Sigmoid colon (tissue), 7 donors: ENCODE results near the gene TCP1. TPM values are rescaled to one million over a fixed set of nuclear protein-coding genes. Genes with fewer than 3 reads are reported as not detected.
A peak's percentile ranks its signal among the peaks of the same experiment; 100 is the strongest.

Source experiments
- DNase-seq: peaks from one replicate; pipeline ENCODE4 v3.0.0-alpha.2; 2019
- H3K27ac ChIP-seq, 4 donors: fragments of 200-600 bp; sonication (generic); one replicate each; pipeline ENCODE4 v1.5.1; 2016 to 2019; ENCODE audit warnings: mild to moderate bottlenecking in 1 of 4
- H3K27me3 ChIP-seq, 3 donors: fragments of 200-600 bp; sonication (generic); one replicate each; pipeline ENCODE4 v1.5.1; 2019; ENCODE audit warnings: mild to moderate bottlenecking in 1 of 3
- H3K36me3 ChIP-seq, 4 donors: fragments of 200-600 bp; sonication (generic); one replicate each; pipeline ENCODE4 v1.5.1; 2016 to 2019
- H3K4me1 ChIP-seq, 4 donors: fragments of 200-600 bp; sonication (generic); one replicate each; pipeline ENCODE4 v1.5.1; 2017 to 2019
- H3K4me3 ChIP-seq, 4 donors: fragments of 200-600 bp; sonication (generic); one replicate each; pipeline ENCODE4 v1.5.1; 2017 to 2019; ENCODE audit warnings: mild to moderate bottlenecking in 2 of 4, moderate library complexity in 1 of 4
- H3K9me3 ChIP-seq, 4 donors: fragments of 200-600 bp in 3 of 4; sonication (generic) in 3 of 4; one replicate each; pipeline versions ENCODE4 v1.5.1 to v1.6.1; 2013 to 2019
- EP300 ChIP-seq, 4 donors: sonication (generic); formaldehyde crosslinking; IDR thresholded peaks; one replicate each; pipeline ENCODE4 v1.6.1; 2017; ENCODE audit warnings: antibody characterized with exemption in 4 of 4
- POLR2A ChIP-seq, 2 donors: fragments of 450-650 bp; IDR thresholded peaks; one replicate each; pipeline ENCODE4 v1.6.1; 2016; ENCODE audit warnings: antibody characterized with exemption in 2 of 2, mild to moderate bottlenecking in 2 of 2, moderate library complexity in 2 of 2
- POLR2AphosphoS5 ChIP-seq, 4 donors: sonication (generic); formaldehyde crosslinking; IDR thresholded peaks; one replicate each; pipeline ENCODE4 v1.6.1; 2017; ENCODE audit warnings: antibody characterized with exemption in 4 of 4
- WGBS, 2 donors: extraction: QIAGEN DNeasy Blood & Tissue Kit; methylation state at CpG; one replicate each; pipeline ENCODE4 v1.1.7; 2013; 5-methylcytosine and 5-hydroxymethylcytosine counted together
- intact Hi-C: fragments of 100-400 bp; cut with DNase I; formaldehyde crosslinking; loops from one replicate; pipeline ENCODE4 v1.15.1; 2023
- polyA plus RNA-seq, 3 donors: library from polyadenylated mRNA; stranded (reverse); fragments of 200-250 nt; gene quantifications; one replicate each; pipeline ENCODE4 v1.2.3, GENCODE V29; 2013
- total RNA-seq, 4 donors: library from RNA; depleted of rRNA; stranded (reverse); fragments of >200 nt; gene quantifications; one replicate each; pipeline ENCODE4 v1.1.0, GENCODE V29; 2016
- TF ChIP-seq, protein P1 (sequence below), 4 experiments: fragments of 450-650 bp in 3 of 4; fragments of 200-600 bp in 1 of 4; IDR thresholded peaks; one replicate each; pipeline ENCODE4 v1.5.1; 2016 to 2019; ENCODE audit warnings: antibody characterized with exemption in 4 of 4, mild to moderate bottlenecking in 3 of 4, moderate library complexity in 2 of 4
- donor health status: healthy with polysubstance abuse.
- donor health status: Bipolar disorder and iron deficiency.
- donor health status: healthy.

The TCP1 gene
- total and polyA plus RNA-seq, 7 donors, result 88.9 to 130 (median 119) TPM

GRCh38 chr6:159758031-159759001 is 31.1 kb downstream of the TCP1 start:
- intact Hi-C loops, result no loop called here
- 93 to 95% methylated on average over 7 of the region's 7 CpGs for WGBS, 2 donors
- H3K27me3 ChIP-seq, result no peaks in the 10 kb centered on the region
- H3K9me3 ChIP-seq, result no peaks in the 10 kb centered on the region
- peak overlapping the region in 1 of 4 donors; percentile 5 for H3K27ac ChIP-seq
- peaks cover 3 to 54% (median 22%) of the 10 kb centered on the region in 4 donors for H3K36me3 ChIP-seq
- no peak for TF ChIP-seq EP300 (IDR thresholded peaks at IDR 0.05)
- no peak for TF ChIP-seq POLR2A (IDR thresholded peaks at IDR 0.05)
- TF ChIP-seq, protein P1, sequence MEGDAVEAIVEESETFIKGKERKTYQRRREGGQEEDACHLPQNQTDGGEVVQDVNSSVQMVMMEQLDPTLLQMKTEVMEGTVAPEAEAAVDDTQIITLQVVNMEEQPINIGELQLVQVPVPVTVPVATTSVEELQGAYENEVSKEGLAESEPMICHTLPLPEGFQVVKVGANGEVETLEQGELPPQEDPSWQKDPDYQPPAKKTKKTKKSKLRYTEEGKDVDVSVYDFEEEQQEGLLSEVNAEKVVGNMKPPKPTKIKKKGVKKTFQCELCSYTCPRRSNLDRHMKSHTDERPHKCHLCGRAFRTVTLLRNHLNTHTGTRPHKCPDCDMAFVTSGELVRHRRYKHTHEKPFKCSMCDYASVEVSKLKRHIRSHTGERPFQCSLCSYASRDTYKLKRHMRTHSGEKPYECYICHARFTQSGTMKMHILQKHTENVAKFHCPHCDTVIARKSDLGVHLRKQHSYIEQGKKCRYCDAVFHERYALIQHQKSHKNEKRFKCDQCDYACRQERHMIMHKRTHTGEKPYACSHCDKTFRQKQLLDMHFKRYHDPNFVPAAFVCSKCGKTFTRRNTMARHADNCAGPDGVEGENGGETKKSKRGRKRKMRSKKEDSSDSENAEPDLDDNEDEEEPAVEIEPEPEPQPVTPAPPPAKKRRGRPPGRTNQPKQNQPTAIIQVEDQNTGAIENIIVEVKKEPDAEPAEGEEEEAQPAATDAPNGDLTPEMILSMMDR (IDR thresholded peaks at IDR 0.05), result no peak
- no peak for TF ChIP-seq POLR2AphosphoS5 (IDR thresholded peaks at IDR 0.05)
- peaks cover 0 to 20% (median 12%) of the 10 kb centered on the region in 4 donors for H3K4me1 ChIP-seq
- H3K4me3 ChIP-seq, result no peak overlapping the region
- DNase-seq, result no peak

DNA sequence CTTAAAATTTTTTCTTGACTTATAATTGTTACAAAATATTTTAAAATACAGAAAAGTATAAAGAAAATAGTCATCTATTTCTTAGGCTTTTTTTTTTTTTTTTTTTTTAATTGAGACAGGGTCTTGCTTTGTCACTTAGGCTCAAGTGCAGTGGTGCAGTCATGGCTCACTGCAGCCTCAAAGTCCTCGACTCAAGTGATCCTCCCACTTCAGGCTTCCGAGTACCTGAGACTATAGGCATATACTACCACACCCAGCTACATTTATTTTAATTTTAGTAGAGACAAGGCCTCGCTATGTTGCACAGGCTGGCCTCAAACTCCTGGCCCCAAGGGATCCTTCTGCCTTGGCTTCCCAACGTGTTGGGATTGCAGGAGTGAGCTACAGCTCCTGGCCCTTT is 32.9 kb downstream of the TCP1 start:
- DNase-seq, result no peak
- H3K27ac ChIP-seq, result no peak overlapping the region
- H3K27me3 ChIP-seq, result no peaks in the 10 kb centered on the region
- H3K9me3 ChIP-seq, result no peaks in the 10 kb centered on the region
- intact Hi-C loops, result no loop called here
- WGBS, 2 donors, result 90 to 96% methylated on average over 4 of the region's 4 CpGs
- peaks cover 3 to 72% (median 32%) of the 10 kb centered on the region in 4 donors for H3K36me3 ChIP-seq
- TF ChIP-seq POLR2AphosphoS5 (IDR thresholded peaks at IDR 0.05), result no peak
- TF ChIP-seq EP300 (IDR thresholded peaks at IDR 0.05), result no peak
- TF ChIP-seq, protein P1 (IDR thresholded peaks at IDR 0.05), result no peak
- no peak for TF ChIP-seq POLR2A (IDR thresholded peaks at IDR 0.05)
- H3K4me1 ChIP-seq, result peaks cover 0 to 12% (median 4%) of the 10 kb centered on the region in 4 donors
- no peak overlapping the region for H3K4me3 ChIP-seq

GRCh38 chr6:159754959-159755914 is 34.2 kb downstream of the TCP1 start:
- Histone ChIP-seq H3K36me3 (peaks cover 3 to 85% (median 35%) of the 10 kb centered on the region in 4 donors), H3K4me3 (no peak overlapping the region), H3K27me3 (no peaks in the 10 kb centered on the region), H3K9me3 (no peaks in the 10 kb centered on the region), H3K27ac (peak overlapping the region in 1 of 4 donors; percentile 17), H3K4me1 (no peaks in the 10 kb centered on the region)
- intact Hi-C loops, result loop anchor here (5.0 kb wide), 1 partner anchor 32 kb away; the partner anchor contains the start of gene TCP1
- 80 to 84% methylated on average over 15 of the region's 15 CpGs for WGBS, 2 donors
- TF ChIP-seq, protein P1 (IDR thresholded peaks at IDR 0.05), result no peak
- peak in 2 of 4 donors; percentile 16 to 30 for TF ChIP-seq POLR2AphosphoS5 (IDR thresholded peaks at IDR 0.05)
- no peak for DNase-seq

GRCh38 chr6:159754401-159754800 is 35.0 kb downstream of the TCP1 start:
- Histone ChIP-seq H3K27ac (no peak overlapping the region), H3K36me3 (peaks cover 3 to 93% (median 35%) of the 10 kb centered on the region in 4 donors), H3K4me1 (no peaks in the 10 kb centered on the region), H3K4me3 (no peak overlapping the region), H3K9me3 (no peaks in the 10 kb centered on the region), H3K27me3 (no peaks in the 10 kb centered on the region)
- no peak for TF ChIP-seq POLR2AphosphoS5 (IDR thresholded peaks at IDR 0.05)
- no peak for TF ChIP-seq POLR2A (IDR thresholded peaks at IDR 0.05)
- TF ChIP-seq, protein P1 (IDR thresholded peaks at IDR 0.05), result no peak
- TF ChIP-seq EP300 (IDR thresholded peaks at IDR 0.05), result no peak
- 88 to 89% methylated on average over 2 of the region's 2 CpGs for WGBS, 2 donors
- intact Hi-C loops, result loop anchor here (5.0 kb wide), 1 partner anchor 33 kb away; the partner anchor contains the start of gene TCP1
- no peak for DNase-seq
